WTC11 (cell line): ENCODE data around the gene DHRS1. TPM values are rescaled to one million over a fixed set of nuclear protein-coding genes. Genes with fewer than 3 reads are reported as not detected.

ENCODE experiments used
- ATAC-seq: fragments of 200-7000 bp; cut with Tn5 transposase; 2 replicates; pipeline ENCODE4 v1.10.0; 2021; ENCODE audit warnings: mild to moderate bottlenecking, moderate library complexity
- CTCF ChIA-PET: fragments of 300-600 bp; sonication (Branson Sonifier 250); formaldehyde crosslinking; loops from one replicate; lab custom pipeline; 2021; ENCODE audit warnings: antibody characterized with exemption; lab: Charles Lee
- POLR2A ChIA-PET: fragments of 350-600 bp; sonication (Branson Sonifier 250); formaldehyde crosslinking; loops from one replicate; lab custom pipeline; 2021; ENCODE audit warnings: antibody characterized with exemption; lab: Charles Lee
- DNase-seq: peaks from one replicate; pipeline ENCODE4 v3.0.0; 2021; ENCODE audit warnings: low spot score
- H3K27ac Mint-ChIP-seq: 2 replicates; pipeline ENCODE4 v1.8.0; 2021; ENCODE audit warnings: mixed read lengths
- H3K27me3 Mint-ChIP-seq: 2 replicates; pipeline ENCODE4 v1.8.0; 2021; ENCODE audit warnings: low read depth, mild to moderate bottlenecking, moderate library complexity, mixed read lengths
- H3K36me3 Mint-ChIP-seq: 2 replicates; pipeline ENCODE4 v1.8.0; 2021; ENCODE audit warnings: mixed read lengths
- H3K4me1 Mint-ChIP-seq: 2 replicates; pipeline ENCODE4 v1.8.0; 2022; ENCODE audit warnings: mixed read lengths
- H3K4me3 Mint-ChIP-seq: 2 replicates; pipeline ENCODE4 v1.8.0; 2021; ENCODE audit warnings: mild to moderate bottlenecking, moderate library complexity, mixed read lengths
- H3K9me3 Mint-ChIP-seq: 2 replicates; pipeline ENCODE4 v1.8.0; 2021; ENCODE audit warnings: mixed read lengths
- AFF4 ChIP-seq: sonication (generic); formaldehyde crosslinking; IDR thresholded peaks from 2 replicates; pipeline ENCODE4 v1.8.1; 2023; ENCODE audit warnings: mild to moderate bottlenecking, missing genetic modification reagents, borderline replicate concordance
- AR ChIP-seq: fragments of 250-450 bp; sonication (Bioruptor Pico); IDR thresholded peaks from 2 replicates; pipeline ENCODE4 v1.9.0; 2021; ENCODE audit warnings: mild to moderate bottlenecking
- ATF6 ChIP-seq: sonication (generic); formaldehyde crosslinking; IDR thresholded peaks from 2 replicates; pipeline ENCODE4 v1.8.1; 2023; ENCODE audit warnings: mild to moderate bottlenecking, missing genetic modification reagents
- CREB1 ChIP-seq: sonication (generic); formaldehyde crosslinking; IDR thresholded peaks from 2 replicates; pipeline ENCODE4 v1.8.0; 2023; ENCODE audit warnings: mild to moderate bottlenecking, missing genetic modification reagents
- CREM ChIP-seq: sonication (generic); formaldehyde crosslinking; IDR thresholded peaks from 2 replicates; pipeline ENCODE4 v1.8.1; 2022; ENCODE audit warnings: mild to moderate bottlenecking, missing genetic modification reagents, moderate library complexity
- ESRRA ChIP-seq: sonication (generic); formaldehyde crosslinking; IDR thresholded peaks from 2 replicates; pipeline ENCODE4 v1.8.1; 2022; ENCODE audit warnings: mild to moderate bottlenecking, missing genetic modification reagents, borderline replicate concordance
- FOXJ3 ChIP-seq: sonication (generic); formaldehyde crosslinking; IDR thresholded peaks from 2 replicates; pipeline ENCODE4 v1.9.0; 2021; ENCODE audit warnings: missing genetic modification reagents, mild to moderate bottlenecking, borderline replicate concordance
- FOXK1 ChIP-seq: sonication (generic); formaldehyde crosslinking; IDR thresholded peaks from 2 replicates; pipeline ENCODE4 v1.8.0; 2022; ENCODE audit warnings: mild to moderate bottlenecking, moderate library complexity, missing genetic modification reagents
- GTF2I ChIP-seq: fragments of 250-450 bp; sonication (Bioruptor Pico); conservative IDR thresholded peaks from 2 replicates; pipeline ENCODE4 v1.4.0; 2021; ENCODE audit warnings: mild to moderate bottlenecking
- IRF2 ChIP-seq: sonication (generic); formaldehyde crosslinking; IDR thresholded peaks from 2 replicates; pipeline ENCODE4 v1.8.0; 2022; ENCODE audit warnings: low read depth, missing genetic modification reagents, borderline replicate concordance
- JAZF1 ChIP-seq: fragments of 250-450 bp; sonication (Bioruptor Pico); IDR thresholded peaks from 2 replicates; pipeline ENCODE4 v1.9.0; 2021; ENCODE audit warnings: moderate library complexity, mild to moderate bottlenecking, inconsistent platforms
- JUN ChIP-seq: sonication (generic); formaldehyde crosslinking; IDR thresholded peaks from 2 replicates; pipeline ENCODE4 v1.8.0; 2023; ENCODE audit warnings: mild to moderate bottlenecking, missing genetic modification reagents
- KAT7 ChIP-seq: sonication (generic); formaldehyde crosslinking; IDR thresholded peaks from 2 replicates; pipeline ENCODE4 v1.8.1; 2023; ENCODE audit warnings: missing genetic modification reagents, mild to moderate bottlenecking, borderline replicate concordance
- MLX ChIP-seq: sonication (generic); formaldehyde crosslinking; IDR thresholded peaks from 2 replicates; pipeline ENCODE4 v1.8.1; 2023; ENCODE audit warnings: mild to moderate bottlenecking, missing genetic modification reagents, moderate library complexity
- PREB ChIP-seq: sonication (generic); formaldehyde crosslinking; IDR thresholded peaks from 2 replicates; pipeline ENCODE4 v1.8.1; 2022; ENCODE audit warnings: mild to moderate bottlenecking, missing genetic modification reagents, moderate library complexity, borderline replicate concordance
- SMAD4 ChIP-seq: sonication (generic); formaldehyde crosslinking; IDR thresholded peaks from 2 replicates; pipeline ENCODE4 v1.8.0; 2022; ENCODE audit warnings: mild to moderate bottlenecking, missing genetic modification reagents
- SOX15 ChIP-seq: fragments of 250-450 bp; sonication (Bioruptor Pico); IDR thresholded peaks from 2 replicates; pipeline ENCODE4 v1.9.0; 2021; ENCODE audit warnings: mild to moderate bottlenecking
- TP53 ChIP-seq: sonication (generic); formaldehyde crosslinking; IDR thresholded peaks from 2 replicates; pipeline ENCODE4 v1.8.1; 2023; ENCODE audit warnings: mild to moderate bottlenecking, missing genetic modification reagents
- ZBTB21 ChIP-seq: sonication (generic); formaldehyde crosslinking; IDR thresholded peaks from 2 replicates; pipeline ENCODE4 v1.8.1; 2023; ENCODE audit warnings: mild to moderate bottlenecking, missing genetic modification reagents, borderline replicate concordance
- ZMAT4 ChIP-seq: fragments of 250-450 bp; sonication (Bioruptor Pico); IDR thresholded peaks from 2 replicates; pipeline ENCODE4 v1.9.0; 2021; ENCODE audit warnings: mild to moderate bottlenecking
- ZNF121 ChIP-seq: sonication (generic); formaldehyde crosslinking; IDR thresholded peaks from 2 replicates; pipeline ENCODE4 v1.8.0; 2023; ENCODE audit warnings: missing genetic modification reagents
- ZNF138 ChIP-seq: sonication (generic); formaldehyde crosslinking; conservative IDR thresholded peaks from 2 replicates; pipeline ENCODE4 v1.8.1; 2022; ENCODE audit warnings: mild to moderate bottlenecking, moderate library complexity, missing genetic modification reagents
- ZNF232 ChIP-seq: sonication (generic); formaldehyde crosslinking; IDR thresholded peaks from 2 replicates; pipeline ENCODE4 v1.8.0; 2022; ENCODE audit warnings: mild to moderate bottlenecking, missing genetic modification reagents
- ZNF423 ChIP-seq: fragments of 250-450 bp; sonication (Bioruptor Pico); IDR thresholded peaks from 2 replicates; pipeline ENCODE4 v2.1.2; 2022; ENCODE audit warnings: mild to moderate bottlenecking, moderate library complexity
- total RNA-seq: library from RNA; stranded (reverse); gene quantifications from 3 replicates; pipeline ENCODE4 v1.2.3, GENCODE V29; 2021

DHRS1 gene
- total RNA-seq, 1 experiment from 2014 or later, result 13.9 TPM

- TF ChIP-seq ZNF232 (CRISPR knock-in tag) (no peak), ESRRA (CRISPR knock-in tag) (no peak), AFF4 (no peak), GTF2I (no peak), FOXJ3 (CRISPR knock-in tag) (no peak), MLX (CRISPR knock-in tag) (no peak), ZNF423 (CRISPR knock-in tag) (no peak), KAT7 (no peak), IRF2 (CRISPR knock-in tag) (no peak), JAZF1 (CRISPR knock-in tag) (no peak), TP53 (CRISPR knock-in tag) (no peak), SMAD4 (CRISPR knock-in tag) (no peak), CREM (CRISPR knock-in tag) (no peak), PREB (no peak), JUN (no peak)
- no peaks in the 10 kb centered on the region for H3K36me3 Mint-ChIP-seq
- ChIA-PET POLR2A (no interaction called here), CTCF (interaction anchor here (1.7 kb wide), 1 partner anchor 50 kb away, joined by 8 read pairs; the partner anchor contains the start of gene CIDEB)
- no peak overlapping the region for H3K4me3 Mint-ChIP-seq
- no peak for ATAC-seq
- DNase-seq, result no peak
- no peaks in the 10 kb centered on the region for H3K4me1 Mint-ChIP-seq
- H3K27ac Mint-ChIP-seq, result no peak overlapping the region
- H3K9me3 Mint-ChIP-seq, result no peaks in the 10 kb centered on the region
- H3K27me3 Mint-ChIP-seq, result no peaks in the 10 kb centered on the region; the same call in 1 of the 2 replicates
Measured at GRCh38 chr14:24258119-24258518, 41.5 kb downstream of the DHRS1 start.

- DNase-seq (no peak), ATAC-seq (no peak)
- CTCF ChIA-PET, result interaction anchor here (1.7 kb wide), 1 partner anchor 51 kb away, joined by 8 read pairs; the partner anchor contains the start of gene CIDEB
- no peaks in the 10 kb centered on the region; the same call in 1 of the 2 replicates for H3K27me3 Mint-ChIP-seq
- POLR2A ChIA-PET, result no interaction called here
- H3K36me3 Mint-ChIP-seq, result no peaks in the 10 kb centered on the region
- no peak overlapping the region for H3K4me3 Mint-ChIP-seq
- no peaks in the 10 kb centered on the region for H3K4me1 Mint-ChIP-seq
- H3K9me3 Mint-ChIP-seq, result no peaks in the 10 kb centered on the region
- no peak overlapping the region for H3K27ac Mint-ChIP-seq
- TF ChIP-seq ZNF138 (CRISPR knock-in tag) (no peak), SOX15 (no peak), GTF2I (no peak), ZBTB21 (CRISPR knock-in tag) (no peak), SMAD4 (CRISPR knock-in tag) (no peak), AR (CRISPR knock-in tag) (no peak), ATF6 (CRISPR knock-in tag) (no peak), PREB (no peak), ZNF121 (CRISPR knock-in tag) (no peak), MLX (CRISPR knock-in tag) (no peak), ZMAT4 (no peak), FOXK1 (CRISPR knock-in tag) (no peak), CREB1 (CRISPR knock-in tag) (no peak)
Measured at GRCh38 chr14:24256960-24257359, 42.6 kb downstream of the DHRS1 start.
